GM23338 (cell line): ENCODE results near the gene PDGFC. TPM values are rescaled to one million over a fixed set of nuclear protein-coding genes. Genes with fewer than 3 reads are reported as not detected.
A peak's percentile ranks its signal among the peaks of the same experiment; 100 is the strongest.

Experiments used
- ATAC-seq: fragments of 200-7000 bp; cut with Tn5 transposase; 3 replicates; pipeline ENCODE4 v1.9.1; 2020
- DNase-seq: peaks from one replicate; pipeline ENCODE4 v3.0.0-alpha.2; 2015; ENCODE audit warnings: low spot score
- H2AFZ ChIP-seq: fragments of 200-600 bp; sonication (generic); 2 replicates; pipeline ENCODE4 v1.8.0; 2016; ENCODE audit warnings: antibody characterized with exemption, mild to moderate bottlenecking, moderate library complexity
- H3F3A ChIP-seq: fragments of 200-600 bp; sonication (generic); replicated peaks from 2 replicates; pipeline ENCODE4 v1.8.0; 2017; ENCODE audit warnings: antibody characterized with exemption, mixed run types, low read depth
- H3K27ac ChIP-seq: fragments of 200-600 bp; sonication (generic); 2 replicates; pipeline ENCODE4 v1.6.1; 2016; ENCODE audit warnings: low read depth
- H3K27me3 ChIP-seq: fragments of 200-600 bp; sonication (generic); 2 replicates; pipeline ENCODE4 v1.8.0; 2016; ENCODE audit warnings: mild to moderate bottlenecking, mixed run types, moderate library complexity; ENCODE audit not compliant: insufficient read depth
- H3K36me3 ChIP-seq: fragments of 200-600 bp; sonication (generic); 2 replicates; pipeline ENCODE4 v1.8.0; 2016; ENCODE audit warnings: mild to moderate bottlenecking; ENCODE audit not compliant: insufficient read depth
- H3K4me1 ChIP-seq: fragments of 200-600 bp; sonication (generic); 2 replicates; pipeline ENCODE4 v1.8.0; 2016; ENCODE audit warnings: mild to moderate bottlenecking, moderate library complexity; ENCODE audit not compliant: insufficient read depth
- H3K4me2 ChIP-seq: fragments of 200-600 bp; sonication (generic); 2 replicates; pipeline ENCODE4 v1.7.1; 2017; ENCODE audit warnings: mixed run types
- H3K4me3 ChIP-seq: fragments of 200-600 bp; sonication (generic); 2 replicates; pipeline ENCODE4 v1.6.1; 2016; ENCODE audit warnings: mixed run types
- H3K79me2 ChIP-seq: fragments of 200-600 bp; sonication (generic); replicated peaks from 2 replicates; pipeline ENCODE4 v1.8.0; 2017; ENCODE audit warnings: mild to moderate bottlenecking; ENCODE audit not compliant: insufficient read depth
- H3K9me2 ChIP-seq: fragments of 200-600 bp; sonication (generic); 2 replicates; pipeline ENCODE4 v1.8.0; 2017; ENCODE audit not compliant: insufficient read depth
- H4K20me1 ChIP-seq: fragments of 200-600 bp; sonication (generic); replicated peaks from 2 replicates; pipeline ENCODE4 v1.8.0; 2017; ENCODE audit warnings: mild to moderate bottlenecking; ENCODE audit not compliant: insufficient read depth
- H3K27ac Mint-ChIP-seq: 2 replicates; pipeline ENCODE4 v1.8.0; 2020; ENCODE audit warnings: inconsistent platforms, mild to moderate bottlenecking, moderate library complexity, mixed read lengths
- H3K27me3 Mint-ChIP-seq: 3 replicates; pipeline ENCODE4 v1.8.0; 2022; ENCODE audit warnings: low read depth, mild to moderate bottlenecking, moderate library complexity, mixed read lengths, inconsistent platforms; ENCODE audit not compliant: insufficient read depth, poor library complexity
- H3K36me3 Mint-ChIP-seq: 3 replicates; pipeline ENCODE4 v1.8.0; 2021; ENCODE audit warnings: low read depth, mild to moderate bottlenecking, inconsistent platforms, moderate library complexity, mixed read lengths
- H3K4me1 Mint-ChIP-seq: 3 replicates; pipeline ENCODE4 v1.8.0; 2020; ENCODE audit warnings: mild to moderate bottlenecking, inconsistent platforms, mixed read lengths
- H3K4me3 Mint-ChIP-seq: 3 replicates; pipeline ENCODE4 v1.8.0; 2021; ENCODE audit warnings: moderate library complexity, mild to moderate bottlenecking, inconsistent platforms, mixed read lengths
- H3K9me3 Mint-ChIP-seq: 3 replicates; pipeline ENCODE4 v1.8.0; 2020; ENCODE audit warnings: moderate library complexity, mild to moderate bottlenecking, inconsistent platforms, mixed read lengths
- CTCF ChIP-seq, 2 experiments: fragments of 200-600 bp in 1 of 2; sonication (generic) in 1 of 2; conservative IDR thresholded peaks; 2 replicates each; pipeline versions ENCODE4 v1.5.1 to v1.6.1; 2016 to 2017; ENCODE audit warnings: antibody characterized with exemption in 2 of 2, low read depth in 2 of 2, mild to moderate bottlenecking in 2 of 2, moderate library complexity in 1 of 2
- NANOG ChIP-seq: IDR thresholded peaks from 2 replicates; pipeline ENCODE4 v1.6.1; 2016; ENCODE audit warnings: antibody characterized with exemption, borderline replicate concordance
- ZNF114 ChIP-seq: fragments of 250-450 bp; sonication (Bioruptor Pico); IDR thresholded peaks from 2 replicates; pipeline ENCODE4 v1.5.0; 2020; ENCODE audit warnings: mild to moderate bottlenecking, moderate library complexity
- polyA plus RNA-seq: library from polyadenylated mRNA; unstranded; fragments of >200 nt; fragmentation: Nextera tagmentation; extraction: Ambion mirVana; gene quantifications from 2 replicates; pipeline ENCODE4 v1.2.1, GENCODE V29; 2016
- total RNA-seq: library from RNA; depleted of rRNA; stranded (reverse); fragments of >200 nt; shearing (Covaris generic); gene quantifications from 2 replicates; pipeline ENCODE4 v1.2.3, GENCODE V29; 2014
- TF ChIP-seq, protein P1 (sequence below): IDR thresholded peaks from one replicate; pipeline ENCODE4 v1.6.1; 2018; ENCODE audit warnings: antibody characterized with exemption; ENCODE audit not compliant: unreplicated experiment

PDGFC gene
- total and polyA plus RNA-seq, 2 experiments from 2014 or later: 1.3 to 3.4 TPM

DNA sequence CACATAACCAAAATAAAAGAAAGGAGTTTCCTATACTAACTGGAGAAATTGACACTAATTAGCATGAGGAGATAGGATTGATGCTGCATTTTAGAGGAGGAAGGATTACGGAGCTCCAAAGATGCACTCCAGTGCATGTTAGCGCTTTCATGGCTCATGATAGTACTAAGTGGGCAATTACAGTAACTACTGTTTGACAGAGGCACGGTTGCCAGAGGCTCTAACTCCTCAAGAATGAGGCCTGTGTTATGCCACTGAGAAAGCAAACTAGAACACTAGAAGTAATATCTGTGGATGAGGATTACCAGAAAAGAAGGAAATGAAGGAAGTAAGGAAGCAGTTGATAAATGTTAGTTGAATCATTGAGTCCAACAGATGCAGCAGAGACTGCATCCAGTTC, 19.6 kb upstream of the PDGFC start (continued):
- TF ChIP-seq NANOG (no peak), CTCF (conservative IDR thresholded peaks at IDR 0.05; ENCODE audit: low read depth in 2 of 2) (no peak), ZNF114 (CRISPR knock-in tag) (no peak)
- TF ChIP-seq, protein P1, sequence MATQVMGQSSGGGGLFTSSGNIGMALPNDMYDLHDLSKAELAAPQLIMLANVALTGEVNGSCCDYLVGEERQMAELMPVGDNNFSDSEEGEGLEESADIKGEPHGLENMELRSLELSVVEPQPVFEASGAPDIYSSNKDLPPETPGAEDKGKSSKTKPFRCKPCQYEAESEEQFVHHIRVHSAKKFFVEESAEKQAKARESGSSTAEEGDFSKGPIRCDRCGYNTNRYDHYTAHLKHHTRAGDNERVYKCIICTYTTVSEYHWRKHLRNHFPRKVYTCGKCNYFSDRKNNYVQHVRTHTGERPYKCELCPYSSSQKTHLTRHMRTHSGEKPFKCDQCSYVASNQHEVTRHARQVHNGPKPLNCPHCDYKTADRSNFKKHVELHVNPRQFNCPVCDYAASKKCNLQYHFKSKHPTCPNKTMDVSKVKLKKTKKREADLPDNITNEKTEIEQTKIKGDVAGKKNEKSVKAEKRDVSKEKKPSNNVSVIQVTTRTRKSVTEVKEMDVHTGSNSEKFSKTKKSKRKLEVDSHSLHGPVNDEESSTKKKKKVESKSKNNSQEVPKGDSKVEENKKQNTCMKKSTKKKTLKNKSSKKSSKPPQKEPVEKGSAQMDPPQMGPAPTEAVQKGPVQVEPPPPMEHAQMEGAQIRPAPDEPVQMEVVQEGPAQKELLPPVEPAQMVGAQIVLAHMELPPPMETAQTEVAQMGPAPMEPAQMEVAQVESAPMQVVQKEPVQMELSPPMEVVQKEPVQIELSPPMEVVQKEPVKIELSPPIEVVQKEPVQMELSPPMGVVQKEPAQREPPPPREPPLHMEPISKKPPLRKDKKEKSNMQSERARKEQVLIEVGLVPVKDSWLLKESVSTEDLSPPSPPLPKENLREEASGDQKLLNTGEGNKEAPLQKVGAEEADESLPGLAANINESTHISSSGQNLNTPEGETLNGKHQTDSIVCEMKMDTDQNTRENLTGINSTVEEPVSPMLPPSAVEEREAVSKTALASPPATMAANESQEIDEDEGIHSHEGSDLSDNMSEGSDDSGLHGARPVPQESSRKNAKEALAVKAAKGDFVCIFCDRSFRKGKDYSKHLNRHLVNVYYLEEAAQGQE: no peak

DNA sequence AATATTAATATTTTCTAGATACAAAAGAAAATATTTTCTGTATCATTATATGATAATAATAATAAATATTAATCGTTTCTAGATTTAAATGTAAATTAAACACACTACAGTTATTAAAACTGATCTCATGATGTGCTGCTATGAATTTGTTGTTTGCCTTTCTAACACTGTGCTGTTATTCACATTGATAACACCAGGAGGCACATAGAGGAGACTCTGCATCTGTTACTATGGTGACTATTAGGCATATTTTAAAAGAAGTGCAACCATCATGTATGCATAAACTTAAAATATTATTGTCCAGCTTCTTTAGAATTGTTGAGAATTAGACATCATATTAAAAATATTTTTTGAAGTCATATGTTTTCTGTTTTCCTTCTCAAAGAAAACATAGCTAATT, 11.8 kb upstream of the PDGFC start:
- Mint-ChIP-seq H3K4me3 (no peak overlapping the region), H3K27me3 (no peaks in the 10 kb centered on the region), H3K4me1 (no peaks in the 10 kb centered on the region), H3K27ac (no peak overlapping the region), H3K36me3 (no peaks in the 10 kb centered on the region), H3K9me3 (0 out of 3 replicates have a peak, but pooled peaks cover 1% of the 10 kb centered on the region)
- Histone ChIP-seq H3K36me3 (peaks cover under 1% of the 10 kb centered on the region; the same call in 1 of the 2 replicates), H3K4me3 (no peak overlapping the region), H3K4me1 (no peaks in the 10 kb centered on the region), H3K27ac (no peak overlapping the region), H2AFZ (no peak overlapping the region), H3K4me2 (no peak overlapping the region), H4K20me1 (no peaks in the 10 kb centered on the region), H3K27me3 (no peaks in the 10 kb centered on the region), H3K79me2 (no peaks in the 10 kb centered on the region), H3F3A (no peaks in the 10 kb centered on the region), H3K9me2 (no peaks in the 10 kb centered on the region)
- DNase-seq (peak; percentile 36), ATAC-seq (no peak)
- peak in 1 of 2 experiments; percentile 53; a peak in 2 of 4 replicates for TF ChIP-seq CTCF (conservative IDR thresholded peaks at IDR 0.05; ENCODE audit: low read depth in 2 of 2)
- TF ChIP-seq, protein P1: no peak
